NCI-H345 (cell line): ENCODE data around the gene ZNF80.
"Not testable (repeated sequence)": the region's sequence is repeated elsewhere in the genome, so short reads cannot be mapped to it uniquely, and the experiment has no call there.

ENCODE experiments used
- DNase-seq: peaks from one replicate; lab custom pipeline; 2025; lab: John Stamatoyannopoulos, UW

Gene ZNF80

DNA sequence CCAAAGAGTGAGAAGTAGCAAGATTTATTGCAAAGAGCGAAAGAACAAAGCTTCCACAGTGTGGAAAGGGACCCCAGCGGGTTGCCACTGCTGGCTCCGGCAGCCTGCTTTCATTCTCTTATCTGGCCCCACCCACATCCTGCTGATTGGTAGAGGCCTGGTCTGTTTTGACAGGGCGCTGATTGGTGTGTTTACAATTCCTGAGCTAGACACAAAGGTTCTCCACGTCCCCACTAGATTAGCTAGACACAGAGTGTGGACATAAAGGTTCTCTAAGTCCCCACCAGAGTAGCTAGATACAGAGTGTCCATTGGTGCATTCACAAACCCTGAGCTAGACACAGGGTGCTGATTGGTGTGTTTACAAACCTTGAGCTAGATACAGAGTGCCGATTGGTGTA, at the start of gene ZNF80:
TSS of gene ZNF80 (minus strand) at position 101 of the 400 bp plus-strand sequence. CDS start 504 bp downstream, outside the sequence.
- not testable (repeated sequence) for DNase-seq

GRCh38 chr3:114286266-114286665, 48.9 kb upstream of the ZNF80 start:
- no peak for DNase-seq

GRCh38 chr3:114285648-114286230, 48.4 kb upstream of the ZNF80 start:
- no peak for DNase-seq

DNA sequence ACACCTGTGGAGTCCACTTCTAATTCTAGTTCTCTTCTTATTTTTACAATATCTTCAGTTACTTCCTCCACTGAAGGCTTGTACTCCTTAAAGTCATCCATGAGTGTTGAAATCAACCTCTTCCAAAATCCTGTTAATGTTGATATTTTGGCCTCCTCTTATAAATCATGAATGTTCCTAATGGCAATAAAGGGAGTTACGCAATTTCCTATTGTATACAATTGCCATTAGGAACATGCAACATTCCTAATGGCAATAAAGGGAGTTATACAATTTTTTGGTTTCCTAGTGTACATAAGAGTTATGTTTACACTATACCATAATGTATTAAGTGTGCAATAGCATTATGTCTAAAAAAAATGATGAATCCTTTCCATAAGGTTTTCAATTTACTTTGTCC, 47.3 kb upstream of the ZNF80 start:
- no peak for DNase-seq

- DNase-seq: not testable (repeated sequence)
Measured at GRCh38 chr3:114276856-114277255, 39.5 kb upstream of the ZNF80 start.

DNA sequence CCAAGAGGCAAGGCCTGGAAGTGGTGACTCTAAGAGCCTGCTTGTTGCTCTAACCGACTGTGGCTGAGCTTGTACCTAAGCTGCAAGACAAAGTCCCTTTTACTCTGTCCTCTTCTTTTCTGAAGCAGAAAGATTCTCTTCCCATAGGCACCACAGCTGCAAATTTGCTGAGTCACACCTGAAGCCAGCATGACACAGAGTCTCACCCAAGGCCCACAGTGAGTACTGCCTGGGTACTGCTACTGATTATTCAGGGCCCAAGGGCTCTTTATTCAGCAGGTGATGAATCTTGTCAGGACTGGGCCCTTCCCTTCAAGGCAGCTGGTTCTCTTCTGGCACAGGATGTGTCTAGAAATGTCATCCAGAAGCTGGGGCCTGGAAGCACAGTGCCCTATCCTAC, 37.6 kb upstream of the ZNF80 start:
- DNase-seq: no peak

GRCh38 chr3:114272271-114272670, 34.9 kb upstream of the ZNF80 start:
- no peak for DNase-seq

- no peak for DNase-seq
Measured at GRCh38 chr3:114270019-114270418, 32.6 kb upstream of the ZNF80 start.

GRCh38 chr3:114260152-114260551, 22.8 kb upstream of the ZNF80 start:
- DNase-seq: no peak

DNA sequence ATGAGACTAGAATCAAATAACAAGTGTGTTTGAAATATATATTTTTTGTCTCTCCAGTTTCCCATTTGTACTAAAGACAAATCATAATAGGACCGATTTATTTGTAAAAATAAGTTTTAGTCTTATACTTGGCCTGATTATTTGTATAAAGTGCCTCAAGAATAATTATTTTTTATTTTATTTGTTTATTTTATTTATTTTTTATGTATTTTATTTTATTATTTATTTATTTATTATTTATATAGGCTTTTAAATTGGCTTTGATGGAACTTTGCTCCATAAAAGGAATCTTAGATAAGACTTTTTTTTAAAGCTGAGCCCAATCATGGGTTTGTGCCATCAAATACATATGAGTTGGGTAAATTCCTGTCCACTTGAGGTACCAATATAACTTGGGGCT, 22.2 kb upstream of the ZNF80 start:
- DNase-seq: no peak

GRCh38 chr3:114253505-114253904, 16.1 kb upstream of the ZNF80 start:
- DNase-seq: no peak

DNA sequence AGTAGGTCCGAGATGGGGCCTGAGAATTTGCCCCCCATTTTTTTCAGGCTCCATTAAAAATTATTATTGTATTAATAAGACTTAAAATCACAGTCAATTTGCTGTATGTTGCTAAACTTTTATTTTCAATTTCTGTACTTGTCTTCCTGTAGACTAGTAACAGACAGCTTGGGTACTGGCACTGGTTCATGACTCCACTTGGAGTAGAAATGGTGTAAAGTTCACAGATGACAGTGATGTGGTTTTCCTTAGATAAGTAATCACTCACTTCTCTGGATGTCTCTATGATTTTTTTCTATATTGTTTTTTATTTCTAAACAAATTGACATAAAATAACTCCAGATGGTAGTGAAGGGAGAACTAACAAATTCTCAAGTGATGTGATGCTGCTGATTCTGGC, 15.6 kb upstream of the ZNF80 start:
- no peak for DNase-seq

DNA sequence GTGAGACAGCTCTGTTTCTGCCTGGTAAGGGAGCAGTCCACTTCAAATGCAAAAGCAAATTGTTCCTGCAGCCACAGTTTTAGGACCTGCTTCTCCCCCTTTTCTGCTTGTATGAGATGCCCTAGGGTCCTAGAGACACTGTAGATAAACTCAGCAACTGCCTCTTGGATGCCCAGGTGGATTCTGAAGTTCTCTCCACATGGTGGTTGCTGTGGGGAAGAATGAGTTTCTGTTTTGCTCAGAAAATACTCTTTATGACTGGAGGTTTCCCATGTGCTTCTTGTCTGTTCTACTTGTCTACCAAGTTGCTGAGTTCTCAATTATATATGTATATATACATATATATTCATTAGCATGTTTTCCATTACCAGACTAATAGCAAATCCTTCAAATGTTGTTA, 5.6 kb upstream of the ZNF80 start:
- no peak for DNase-seq

DNA sequence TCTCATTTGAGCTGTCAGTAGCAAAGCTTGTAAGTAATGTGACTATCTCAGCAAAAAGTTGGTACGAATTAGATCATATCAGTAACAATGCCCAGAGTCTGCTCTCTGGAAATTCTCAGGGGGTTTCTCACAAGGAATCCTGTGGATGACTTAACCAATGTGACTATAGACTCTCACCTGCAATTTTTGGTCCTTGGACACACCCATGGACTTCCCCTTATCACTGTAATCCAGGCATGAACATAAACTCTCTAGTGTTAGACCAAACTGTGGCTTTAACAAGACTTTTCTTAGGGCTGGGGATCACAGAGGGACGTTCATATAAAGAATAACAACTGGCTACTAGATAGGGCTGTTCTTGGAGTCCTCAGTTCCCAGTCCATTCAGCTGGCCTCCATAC, 3.9 kb upstream of the ZNF80 start:
- DNase-seq: no peak

DNA sequence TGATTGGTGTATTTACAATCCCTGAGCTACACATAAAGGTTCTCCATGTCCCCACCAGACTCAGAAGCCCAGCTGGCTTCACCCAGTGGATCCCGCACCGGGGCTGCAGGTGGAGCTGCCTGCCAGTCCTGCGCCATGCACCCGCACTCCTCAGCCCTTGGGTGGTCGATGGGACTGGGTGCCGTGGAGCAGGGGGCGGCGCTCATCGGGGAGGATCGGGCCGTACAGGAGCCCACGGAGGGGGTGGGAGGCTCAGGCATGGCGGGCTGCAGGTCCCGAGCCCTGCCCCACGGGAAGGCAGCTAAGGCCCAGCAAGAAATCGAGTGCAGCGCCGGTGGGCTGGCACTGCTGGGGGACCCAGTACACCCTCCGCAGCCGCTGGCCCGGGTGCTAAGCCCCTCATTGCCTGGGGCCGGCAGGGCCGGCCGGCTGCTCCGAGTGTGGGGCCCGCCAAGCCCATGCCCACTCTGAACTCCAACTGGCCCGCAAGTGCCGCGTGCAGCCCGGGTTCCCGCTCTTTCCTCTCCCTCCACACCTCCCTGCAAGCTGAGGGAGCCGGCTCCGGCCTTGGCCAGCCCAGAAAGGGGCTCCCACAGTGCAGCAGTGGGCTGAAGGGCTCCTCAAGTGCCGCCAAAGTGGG, 888 bp upstream of the ZNF80 start:
- DNase-seq: not testable (repeated sequence)

- no peak for DNase-seq
Measured at GRCh38 chr3:114235431-114235830, 1.9 kb downstream of the ZNF80 start.

DNA sequence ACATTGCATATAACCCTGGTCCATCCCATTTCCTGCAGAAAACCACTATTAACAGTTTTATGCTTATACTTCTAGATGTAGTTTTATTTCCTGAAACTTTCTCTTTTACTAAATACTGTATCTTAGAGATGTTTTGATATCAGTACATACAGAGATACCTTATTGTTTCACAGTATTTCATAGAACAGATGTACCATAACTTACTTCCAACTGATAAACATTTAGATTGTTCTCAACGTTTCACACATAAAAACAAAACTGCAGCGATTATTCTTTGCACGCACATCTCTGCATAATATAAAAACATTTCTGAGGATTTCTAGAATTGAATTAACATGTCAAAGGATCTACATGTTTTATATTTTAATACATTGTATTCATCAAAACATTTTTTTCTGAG, 2.6 kb downstream of the ZNF80 start:
- no peak for DNase-seq

- no peak for DNase-seq
Measured at GRCh38 chr3:114231616-114232015, 5.8 kb downstream of the ZNF80 start.

DNA sequence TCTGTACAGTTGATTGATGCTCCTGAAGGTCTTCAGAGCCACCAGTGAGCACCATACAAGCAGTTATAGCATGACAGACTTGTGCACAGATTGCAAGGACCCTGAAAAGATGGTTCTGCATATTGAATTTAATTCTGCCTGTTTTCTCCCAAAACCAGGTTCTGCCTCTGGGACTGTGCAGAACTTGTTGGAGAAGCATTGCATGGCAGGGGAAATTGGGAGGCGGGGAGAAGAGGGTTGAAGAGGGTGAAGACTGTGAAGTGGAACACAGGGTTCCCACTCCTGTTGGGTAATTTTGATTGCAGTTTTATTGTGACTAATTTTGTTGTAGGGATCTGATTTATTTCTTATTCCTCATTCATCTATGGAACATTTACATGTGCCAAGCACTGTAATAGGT, 10.3 kb downstream of the ZNF80 start:
- no peak for DNase-seq

DNA sequence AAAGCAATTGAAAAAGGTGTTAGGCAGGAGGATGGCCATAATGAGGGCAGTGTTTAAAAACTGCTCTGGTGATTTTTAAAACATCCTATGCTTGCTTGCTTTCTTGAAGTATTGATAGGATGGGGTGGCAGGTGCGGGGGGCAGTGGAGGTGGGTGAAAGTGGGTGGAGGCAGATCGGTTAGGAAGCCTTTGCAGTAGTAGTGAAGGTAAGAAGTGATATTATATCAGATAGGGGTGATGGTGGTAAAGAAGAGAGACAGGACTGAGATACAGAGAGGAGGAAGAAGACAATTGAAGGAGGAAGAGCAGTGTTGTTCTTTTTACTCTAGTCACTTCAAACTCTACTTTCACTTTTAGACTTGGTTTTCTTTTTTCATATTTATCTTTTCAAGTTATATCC, 11.1 kb downstream of the ZNF80 start:
- DNase-seq: no peak

DNA sequence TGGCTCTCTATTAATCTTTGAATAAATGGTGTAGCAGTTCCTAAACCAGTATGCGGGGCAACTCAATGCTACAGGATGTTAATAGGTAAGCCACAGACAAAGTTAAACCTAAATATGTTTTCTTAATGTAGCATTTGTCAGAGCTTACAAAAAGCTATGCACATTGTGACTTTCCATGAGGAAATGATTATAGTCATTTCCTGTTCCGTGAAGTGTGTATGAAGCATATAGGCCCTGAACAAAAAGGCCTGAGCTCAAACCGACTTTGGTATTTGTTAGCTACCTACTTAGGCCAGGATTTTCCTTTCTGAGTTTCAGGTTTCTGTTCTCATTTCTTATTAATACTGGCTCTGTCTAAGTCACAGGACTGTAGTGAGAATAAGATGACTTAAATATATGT, 14.2 kb downstream of the ZNF80 start:
- no peak for DNase-seq

- DNase-seq: no peak
Measured at GRCh38 chr3:114221881-114222264, 15.5 kb downstream of the ZNF80 start.

- DNase-seq: no peak
Measured at GRCh38 chr3:114221165-114221880, 16.1 kb downstream of the ZNF80 start.

GRCh38 chr3:114219741-114220140, 17.6 kb downstream of the ZNF80 start:
- DNase-seq: no peak
